Esophagus squamous epithelium (tissue), 4 donors: ENCODE data around the gene CDC27.

Experiments
- POLR2A ChIP-seq, 4 donors: fragments of 450-650 bp; IDR thresholded peaks; one replicate each; pipeline ENCODE4 v1.6.1; 2017; ENCODE audit warnings: antibody characterized with exemption in 4 of 4, mild to moderate bottlenecking in 4 of 4, moderate library complexity in 3 of 4
- TF ChIP-seq, protein P1 (sequence below), 6 experiments: fragments of 450-650 bp in 4 of 6; fragments of 200-600 bp in 2 of 6; sonication (generic) in 2 of 6; IDR thresholded peaks; one replicate each; pipeline ENCODE4 v1.5.1; 2016 to 2019; ENCODE audit warnings: antibody characterized with exemption in 6 of 6, mild to moderate bottlenecking in 4 of 6, moderate library complexity in 4 of 6

DNA sequence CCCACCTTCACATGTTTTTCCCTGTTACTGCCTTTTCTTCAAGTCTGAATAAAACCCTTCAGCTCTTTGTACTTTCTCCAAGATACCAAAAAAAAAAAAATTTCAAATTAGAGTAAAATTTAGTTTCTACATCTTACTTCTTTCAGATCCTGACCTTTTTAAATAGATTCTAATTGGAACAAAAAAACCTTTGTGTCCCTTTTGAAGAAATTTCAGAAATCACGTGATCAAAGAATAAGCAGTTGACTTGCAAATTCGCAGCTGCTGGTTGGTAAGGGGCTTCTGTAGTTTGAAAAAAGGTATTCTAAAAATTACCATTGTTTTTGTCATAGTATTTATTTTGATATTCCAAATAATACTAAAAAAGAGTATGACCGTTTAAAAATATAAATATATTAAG is 71.7 kb downstream of the CDC27 start:
- TF ChIP-seq, protein P1, sequence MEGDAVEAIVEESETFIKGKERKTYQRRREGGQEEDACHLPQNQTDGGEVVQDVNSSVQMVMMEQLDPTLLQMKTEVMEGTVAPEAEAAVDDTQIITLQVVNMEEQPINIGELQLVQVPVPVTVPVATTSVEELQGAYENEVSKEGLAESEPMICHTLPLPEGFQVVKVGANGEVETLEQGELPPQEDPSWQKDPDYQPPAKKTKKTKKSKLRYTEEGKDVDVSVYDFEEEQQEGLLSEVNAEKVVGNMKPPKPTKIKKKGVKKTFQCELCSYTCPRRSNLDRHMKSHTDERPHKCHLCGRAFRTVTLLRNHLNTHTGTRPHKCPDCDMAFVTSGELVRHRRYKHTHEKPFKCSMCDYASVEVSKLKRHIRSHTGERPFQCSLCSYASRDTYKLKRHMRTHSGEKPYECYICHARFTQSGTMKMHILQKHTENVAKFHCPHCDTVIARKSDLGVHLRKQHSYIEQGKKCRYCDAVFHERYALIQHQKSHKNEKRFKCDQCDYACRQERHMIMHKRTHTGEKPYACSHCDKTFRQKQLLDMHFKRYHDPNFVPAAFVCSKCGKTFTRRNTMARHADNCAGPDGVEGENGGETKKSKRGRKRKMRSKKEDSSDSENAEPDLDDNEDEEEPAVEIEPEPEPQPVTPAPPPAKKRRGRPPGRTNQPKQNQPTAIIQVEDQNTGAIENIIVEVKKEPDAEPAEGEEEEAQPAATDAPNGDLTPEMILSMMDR (IDR thresholded peaks at IDR 0.05): no peak
- TF ChIP-seq POLR2A (IDR thresholded peaks at IDR 0.05): no peak
